Progenitor cell of endocrine pancreas (in vitro differentiated cells): ENCODE data around the gene KIF24. TPM values are rescaled to one million over a fixed set of nuclear protein-coding genes. Genes with fewer than 3 reads are reported as not detected.
"Not testable (repeated sequence)": the region's sequence is repeated elsewhere in the genome, so short reads cannot be mapped to it uniquely, and the experiment has no call there.

Experiments used
- DNase-seq: peaks from one replicate; pipeline ENCODE4 v3.0.0; 2021; ENCODE audit warnings: low spot score; ENCODE audit not compliant: unreplicated experiment
- H3K27ac Mint-ChIP-seq: 2 replicates; pipeline ENCODE4 v1.8.0; 2021; ENCODE audit warnings: mild to moderate bottlenecking, moderate library complexity, mixed read lengths
- H3K27me3 Mint-ChIP-seq: 2 replicates; pipeline ENCODE4 v1.8.0; 2021; ENCODE audit warnings: mixed read lengths
- H3K36me3 Mint-ChIP-seq: 2 replicates; pipeline ENCODE4 v1.8.0; 2022; ENCODE audit warnings: mixed read lengths; ENCODE audit not compliant: insufficient read depth
- H3K4me1 Mint-ChIP-seq: 2 replicates; pipeline ENCODE4 v1.8.0; 2021; ENCODE audit warnings: low read depth, mixed read lengths
- H3K4me3 Mint-ChIP-seq: 2 replicates; pipeline ENCODE4 v1.8.0; 2021; ENCODE audit warnings: low read depth, mild to moderate bottlenecking, moderate library complexity, mixed read lengths
- H3K9me3 Mint-ChIP-seq: 2 replicates; pipeline ENCODE4 v1.8.0; 2021; ENCODE audit warnings: low read depth, mixed read lengths
- CTCF ChIP-seq: fragments of 200-600 bp; sonication (generic); IDR thresholded peaks from one replicate; pipeline ENCODE4 v1.5.0; 2021; ENCODE audit warnings: antibody characterized with exemption, mild to moderate bottlenecking; ENCODE audit not compliant: unreplicated experiment
- total RNA-seq: library from RNA; stranded (reverse); gene quantifications from 2 replicates; pipeline ENCODE4 v1.2.1, GENCODE V29; 2021

Gene KIF24
- total RNA-seq, 1 donor from 2014 or later: 10.0 TPM

- H3K4me3 Mint-ChIP-seq: no peak overlapping the region
Measured at GRCh38 chr9:34311499-34312185, 17.4 kb downstream of the KIF24 start.

DNA sequence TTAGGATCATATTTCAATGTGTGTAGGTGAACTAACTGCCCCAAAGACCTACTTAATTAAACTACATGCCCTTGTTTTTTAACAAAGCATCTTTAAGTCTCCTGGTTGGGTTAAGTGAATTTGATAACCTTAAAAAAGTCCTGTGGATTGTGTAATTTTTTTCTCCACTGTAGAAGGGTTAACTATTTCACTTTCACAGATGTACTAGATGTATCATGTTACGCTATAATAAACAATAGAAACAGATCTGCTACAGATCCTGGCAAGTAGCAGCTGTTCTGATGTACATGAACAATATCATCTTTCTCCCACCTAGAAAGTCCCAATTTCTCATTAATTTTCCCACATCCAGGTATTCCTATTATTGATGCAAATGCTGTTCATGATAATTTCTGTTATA, 18.9 kb downstream of the KIF24 start:
- Mint-ChIP-seq H3K9me3 (no peaks in the 10 kb centered on the region), H3K27me3 (no peaks in the 10 kb centered on the region), H3K4me1 (no peaks in the 10 kb centered on the region), H3K36me3 (peaks cover 3% of the 10 kb centered on the region), H3K27ac (no peak overlapping the region), H3K4me3 (no peak overlapping the region)
- no peak for DNase-seq
- TF ChIP-seq CTCF: no peak

More at GRCh38 chr9:34311499-34312185, 17.4 kb downstream of the KIF24 start:
- H3K27ac Mint-ChIP-seq: no peak overlapping the region
- no peaks in the 10 kb centered on the region for H3K9me3 Mint-ChIP-seq
- DNase-seq: no peak
- no peaks in the 10 kb centered on the region for H3K36me3 Mint-ChIP-seq
- no peak for TF ChIP-seq CTCF
- H3K4me1 Mint-ChIP-seq: no peaks in the 10 kb centered on the region
- H3K27me3 Mint-ChIP-seq: no peaks in the 10 kb centered on the region

- H3K9me3 Mint-ChIP-seq, DNase-seq, H3K4me3 Mint-ChIP-seq, H3K27ac Mint-ChIP-seq, H3K36me3 Mint-ChIP-seq, H3K4me1 Mint-ChIP-seq, H3K27me3 Mint-ChIP-seq: not testable (repeated sequence)
Measured at GRCh38 chr9:34308316-34308715, 20.8 kb downstream of the KIF24 start.

DNA sequence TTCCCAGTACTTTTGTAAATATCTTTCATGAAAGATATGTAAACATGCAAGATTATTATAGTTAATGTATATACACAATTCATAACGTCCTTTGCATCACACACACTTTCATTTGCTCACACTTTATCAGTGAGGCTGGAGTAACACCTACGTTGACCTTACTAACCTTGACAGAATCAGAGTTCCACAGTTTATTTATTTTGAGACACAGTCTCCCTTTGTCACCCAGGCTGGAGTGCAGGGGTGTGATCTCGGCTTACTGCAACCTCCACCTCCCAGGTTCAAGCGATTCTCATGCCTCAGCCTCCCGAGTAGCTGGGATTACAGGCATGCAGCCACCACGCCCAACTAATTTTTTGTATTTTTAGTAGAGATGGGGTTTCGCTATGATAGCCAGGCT, 28.0 kb downstream of the KIF24 start:
- not testable (repeated sequence) for H3K27me3 Mint-ChIP-seq, H3K36me3 Mint-ChIP-seq, H3K9me3 Mint-ChIP-seq, H3K27ac Mint-ChIP-seq, DNase-seq, H3K4me3 Mint-ChIP-seq
- peaks cover 11% of the 10 kb centered on the region for H3K4me1 Mint-ChIP-seq

DNA sequence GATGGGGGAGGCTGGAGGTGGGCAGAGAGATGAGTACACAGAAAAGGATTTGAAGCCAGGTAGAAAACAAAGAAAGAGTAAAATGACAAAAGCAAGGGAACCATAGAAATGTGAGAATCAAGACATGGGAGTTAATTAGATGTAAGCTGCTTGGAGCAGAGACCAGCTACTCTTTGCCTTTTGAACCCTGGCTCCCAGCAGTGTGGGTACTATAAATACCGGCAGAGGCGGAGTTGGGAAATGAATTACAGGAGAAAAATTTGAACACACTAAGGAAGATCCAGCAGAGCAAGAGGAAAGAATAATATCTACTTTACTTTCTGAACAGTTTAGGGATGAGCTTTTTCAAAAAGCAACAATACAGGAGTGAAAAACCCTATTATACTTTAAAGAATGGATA, 36.5 kb downstream of the KIF24 start:
- peaks cover 2% of the 10 kb centered on the region for H3K36me3 Mint-ChIP-seq
- no peak overlapping the region for H3K4me3 Mint-ChIP-seq
- no peaks in the 10 kb centered on the region for H3K27me3 Mint-ChIP-seq
- DNase-seq: no peak
- no peak overlapping the region for H3K27ac Mint-ChIP-seq
- H3K9me3 Mint-ChIP-seq: no peaks in the 10 kb centered on the region
- no peak for TF ChIP-seq CTCF
- no peaks in the 10 kb centered on the region for H3K4me1 Mint-ChIP-seq

- Mint-ChIP-seq H3K27me3 (no peaks in the 10 kb centered on the region), H3K9me3 (no peaks in the 10 kb centered on the region), H3K4me3 (no peak overlapping the region), H3K27ac (no peak overlapping the region), H3K36me3 (peaks cover 4% of the 10 kb centered on the region), H3K4me1 (no peaks in the 10 kb centered on the region)
- DNase-seq: no peak
- TF ChIP-seq CTCF: no peak
Measured at GRCh38 chr9:34291423-34291822, 37.6 kb downstream of the KIF24 start.
